ENCODE data around the gene GRK2. TPM values are rescaled to one million over a fixed set of nuclear protein-coding genes. Genes with fewer than 3 reads are reported as not detected.

The GRK2 gene
- total and polyA plus RNA-seq, 5 donors from 2014 or later = 13.2 to 295 (median 25.4) TPM

DNA sequence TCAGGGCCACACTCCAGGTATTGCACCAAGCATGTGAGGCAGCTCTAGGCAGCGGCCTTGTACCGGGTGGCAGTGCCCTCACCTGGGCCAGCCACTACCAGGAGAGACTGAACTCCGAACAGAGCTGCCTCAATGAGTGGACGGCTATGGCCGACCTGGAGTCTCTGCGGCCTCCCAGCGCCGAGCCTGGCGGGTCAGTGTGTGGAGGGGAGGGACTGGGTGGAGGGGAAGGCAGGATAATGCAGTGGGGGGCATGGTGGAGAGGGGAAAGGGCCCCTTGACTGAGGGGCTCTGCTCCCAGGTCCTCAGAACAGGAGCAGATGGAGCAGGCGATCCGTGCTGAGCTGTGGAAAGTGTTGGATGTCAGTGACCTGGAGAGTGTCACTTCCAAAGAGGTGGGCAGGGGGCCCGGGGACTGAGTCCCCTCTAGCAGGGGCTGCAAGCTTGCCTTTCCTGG, 41.3 kb downstream of the GRK2 start:
- H3K4me3 Mint-ChIP-seq = no peak overlapping the region
- H3K36me3 Mint-ChIP-seq = peaks cover 3% of the 10 kb centered on the region
- H3K4me1 ChIP-seq (ENCODE audit: control insufficient read depth, insufficient read depth, low read length, poor library complexity, severe bottlenecking) = peaks cover 34% of the 10 kb centered on the region
- DNase-seq (no peak), ATAC-seq (ENCODE audit: low read depth in 2 of 2) (no peak)
- H3K9me3 Mint-ChIP-seq = no peaks in the 10 kb centered on the region
- H3K4me3 ChIP-seq (ENCODE audit: low read depth, low read length) = no peak overlapping the region
- no peaks in the 10 kb centered on the region for H3K9me3 ChIP-seq (ENCODE audit: control insufficient read depth in 2 of 2, low read length in 2 of 2)
- peaks cover 3 to 40% (median 16%) of the 10 kb centered on the region in 4 donors for H3K4me1 Mint-ChIP-seq
- no peaks in the 10 kb centered on the region for H3K27me3 Mint-ChIP-seq
- H3K36me3 ChIP-seq (ENCODE audit: control insufficient read depth, insufficient read depth, low read length) = no peaks in the 10 kb centered on the region
- H3K27me3 ChIP-seq (ENCODE audit: control insufficient read depth, insufficient read depth, low read length) = no peaks in the 10 kb centered on the region
- H3K27ac ChIP-seq (ENCODE audit: insufficient read depth, low read length, poor library complexity, severe bottlenecking) = no peak overlapping the region
- no peak overlapping the region for H3K27ac Mint-ChIP-seq

DNA sequence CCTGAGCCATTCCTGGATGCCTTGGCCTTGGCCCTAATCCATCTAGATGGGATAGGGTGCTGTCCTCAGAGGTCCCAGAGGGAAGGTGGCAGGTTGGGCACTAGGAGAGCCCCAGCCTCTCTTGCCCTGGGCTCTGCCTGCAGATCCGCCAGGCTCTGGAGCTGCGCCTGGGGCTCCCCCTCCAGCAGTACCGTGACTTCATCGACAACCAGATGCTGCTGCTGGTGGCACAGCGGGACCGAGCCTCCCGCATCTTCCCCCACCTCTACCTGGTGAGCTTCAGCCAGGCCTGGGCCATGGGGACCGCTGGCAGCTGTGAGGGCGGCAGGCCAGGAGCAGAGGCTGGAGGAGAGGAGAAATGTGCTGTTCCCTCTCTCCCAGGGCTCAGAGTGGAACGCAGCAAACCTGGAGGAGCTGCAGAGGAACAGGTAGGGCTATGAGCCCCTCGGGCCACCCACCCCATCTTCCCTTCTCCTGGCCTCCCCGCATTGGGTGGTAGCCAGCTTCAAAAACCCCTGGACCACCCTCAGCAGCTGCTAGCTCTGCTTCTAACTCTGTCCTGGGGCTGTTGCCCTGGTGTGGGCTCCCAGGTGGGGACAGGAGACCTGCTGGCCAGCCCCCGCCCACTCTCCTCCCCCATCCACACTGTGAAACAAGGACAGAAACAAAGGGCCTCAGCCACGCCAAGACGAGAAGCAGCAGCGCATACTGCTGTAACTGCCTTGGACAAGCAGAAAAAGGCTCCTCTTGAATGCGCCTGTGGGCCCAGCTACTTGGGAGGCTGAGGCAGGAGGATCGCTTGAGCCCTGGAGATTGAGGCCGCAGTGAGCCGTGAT, 42.0 kb downstream of the GRK2 start:
- Histone ChIP-seq H3K36me3 (ENCODE audit: control insufficient read depth, insufficient read depth, low read length) (no peaks in the 10 kb centered on the region), H3K4me1 (ENCODE audit: control insufficient read depth, insufficient read depth, low read length, poor library complexity, severe bottlenecking) (peaks cover 34% of the 10 kb centered on the region), H3K4me3 (ENCODE audit: low read depth, low read length) (no peak overlapping the region), H3K9me3 (ENCODE audit: control insufficient read depth in 2 of 2, low read length in 2 of 2) (no peaks in the 10 kb centered on the region), H3K27ac (ENCODE audit: insufficient read depth, low read length, poor library complexity, severe bottlenecking) (no peak overlapping the region), H3K27me3 (ENCODE audit: control insufficient read depth, insufficient read depth, low read length) (no peaks in the 10 kb centered on the region)
- Mint-ChIP-seq H3K9me3 (no peaks in the 10 kb centered on the region), H3K27me3 (no peaks in the 10 kb centered on the region), H3K27ac (no peak overlapping the region), H3K36me3 (peaks cover 3% of the 10 kb centered on the region), H3K4me1 (peaks cover 7 to 42% (median 22%) of the 10 kb centered on the region in 4 donors), H3K4me3 (no peak overlapping the region)
- DNase-seq = no peak
- no peak for ATAC-seq (ENCODE audit: low read depth in 2 of 2)

GRCh38 chr11:67309166-67309565, 42.9 kb downstream of the GRK2 start:
- Histone ChIP-seq H3K4me1 (ENCODE audit: control insufficient read depth, insufficient read depth, low read length, poor library complexity, severe bottlenecking) (peaks cover 38% of the 10 kb centered on the region), H3K27me3 (ENCODE audit: control insufficient read depth, insufficient read depth, low read length) (no peaks in the 10 kb centered on the region), H3K9me3 (ENCODE audit: control insufficient read depth in 2 of 2, low read length in 2 of 2) (no peaks in the 10 kb centered on the region), H3K4me3 (ENCODE audit: low read depth, low read length) (no peak overlapping the region), H3K27ac (ENCODE audit: insufficient read depth, low read length, poor library complexity, severe bottlenecking) (no peak overlapping the region), H3K36me3 (ENCODE audit: control insufficient read depth, insufficient read depth, low read length) (no peaks in the 10 kb centered on the region)
- DNase-seq (no peak), ATAC-seq (ENCODE audit: low read depth in 2 of 2) (no peak)
- Mint-ChIP-seq H3K27me3 (peaks cover 1% of the 10 kb centered on the region), H3K27ac (no peak overlapping the region), H3K4me3 (peak overlapping the region in 1 of 4 donors; percentile 60), H3K9me3 (no peaks in the 10 kb centered on the region), H3K36me3 (peaks cover 3% of the 10 kb centered on the region), H3K4me1 (peaks cover 7 to 50% (median 27%) of the 10 kb centered on the region in 4 donors)

GRCh38 chr11:67309661-67310061, 43.4 kb downstream of the GRK2 start:
- DNase-seq (no peak), ATAC-seq (ENCODE audit: low read depth in 2 of 2) (no peak)
- H3K4me3 Mint-ChIP-seq = peak overlapping the region in 1 of 4 donors; percentile 60
- no peaks in the 10 kb centered on the region for H3K9me3 ChIP-seq (ENCODE audit: control insufficient read depth in 2 of 2, low read length in 2 of 2)
- peaks cover 7 to 50% (median 29%) of the 10 kb centered on the region in 4 donors for H3K4me1 Mint-ChIP-seq
- H3K4me1 ChIP-seq (ENCODE audit: control insufficient read depth, insufficient read depth, low read length, poor library complexity, severe bottlenecking) = peaks cover 35% of the 10 kb centered on the region
- no peaks in the 10 kb centered on the region for H3K36me3 ChIP-seq (ENCODE audit: control insufficient read depth, insufficient read depth, low read length)
- no peak overlapping the region for H3K4me3 ChIP-seq (ENCODE audit: low read depth, low read length)
- H3K27me3 ChIP-seq (ENCODE audit: control insufficient read depth, insufficient read depth, low read length) = no peaks in the 10 kb centered on the region
- H3K27ac ChIP-seq (ENCODE audit: insufficient read depth, low read length, poor library complexity, severe bottlenecking) = no peak overlapping the region
- peaks cover 3% of the 10 kb centered on the region for H3K36me3 Mint-ChIP-seq
- H3K27me3 Mint-ChIP-seq = peaks cover 4% of the 10 kb centered on the region
- peak overlapping the region in 1 of 3 donors; percentile 90 for H3K27ac Mint-ChIP-seq
- no peaks in the 10 kb centered on the region for H3K9me3 Mint-ChIP-seq

DNA sequence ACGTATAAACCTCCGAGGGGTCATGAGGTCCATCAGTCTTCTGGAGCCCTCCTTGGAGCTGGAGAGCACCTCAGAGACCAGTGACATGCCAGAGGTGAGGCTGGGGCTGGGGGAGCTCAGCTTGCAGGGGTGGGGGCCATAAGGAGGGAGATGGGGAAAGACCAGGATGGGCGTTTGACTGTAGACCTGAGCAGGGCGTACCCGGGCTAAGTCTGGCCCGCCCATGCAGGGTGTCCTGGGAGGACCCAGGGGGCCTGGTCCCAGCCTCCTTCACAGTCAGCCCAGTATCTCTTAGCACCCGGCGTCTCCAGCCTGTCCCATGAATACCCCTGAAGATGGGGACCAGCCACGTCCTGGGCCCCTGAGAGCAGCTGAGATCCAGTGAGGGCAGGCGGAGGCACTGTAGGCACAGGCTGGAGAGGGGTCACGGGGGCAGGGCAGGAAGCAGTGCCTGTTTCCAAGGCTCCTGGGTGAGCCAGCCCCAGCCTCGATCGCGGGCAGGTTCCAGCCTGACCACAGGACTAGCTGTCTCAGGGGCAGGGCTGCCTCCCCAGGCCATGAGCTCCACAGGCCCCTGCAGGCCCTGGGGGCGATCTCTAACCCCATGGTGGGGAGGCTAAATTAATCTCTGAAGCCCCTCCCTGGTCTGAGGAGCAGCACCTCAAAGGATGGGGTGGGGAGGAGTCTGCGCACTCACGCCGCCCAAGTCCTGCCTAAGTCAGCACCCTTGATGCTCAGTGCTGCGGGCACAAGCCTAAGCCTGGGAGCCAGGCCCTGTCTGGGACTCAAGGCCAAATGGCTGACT, 44.2 kb downstream of the GRK2 start:
- peaks cover 4% of the 10 kb centered on the region for H3K27me3 Mint-ChIP-seq
- H3K27ac Mint-ChIP-seq = no peak overlapping the region
- H3K9me3 Mint-ChIP-seq = no peaks in the 10 kb centered on the region
- Histone ChIP-seq H3K27ac (ENCODE audit: insufficient read depth, low read length, poor library complexity, severe bottlenecking) (no peak overlapping the region), H3K27me3 (ENCODE audit: control insufficient read depth, insufficient read depth, low read length) (no peaks in the 10 kb centered on the region), H3K4me3 (ENCODE audit: low read depth, low read length) (no peak overlapping the region), H3K4me1 (ENCODE audit: control insufficient read depth, insufficient read depth, low read length, poor library complexity, severe bottlenecking) (peaks cover 32% of the 10 kb centered on the region), H3K36me3 (ENCODE audit: control insufficient read depth, insufficient read depth, low read length) (no peaks in the 10 kb centered on the region), H3K9me3 (ENCODE audit: control insufficient read depth in 2 of 2, low read length in 2 of 2) (no peaks in the 10 kb centered on the region)
- peaks cover 3% of the 10 kb centered on the region for H3K36me3 Mint-ChIP-seq
- DNase-seq = no peak
- ATAC-seq (ENCODE audit: low read depth in 2 of 2) = no peak
- H3K4me3 Mint-ChIP-seq = peak overlapping the region in 1 of 4 donors; percentile 25
- peaks cover 7 to 49% (median 29%) of the 10 kb centered on the region in 4 donors for H3K4me1 Mint-ChIP-seq

DNA sequence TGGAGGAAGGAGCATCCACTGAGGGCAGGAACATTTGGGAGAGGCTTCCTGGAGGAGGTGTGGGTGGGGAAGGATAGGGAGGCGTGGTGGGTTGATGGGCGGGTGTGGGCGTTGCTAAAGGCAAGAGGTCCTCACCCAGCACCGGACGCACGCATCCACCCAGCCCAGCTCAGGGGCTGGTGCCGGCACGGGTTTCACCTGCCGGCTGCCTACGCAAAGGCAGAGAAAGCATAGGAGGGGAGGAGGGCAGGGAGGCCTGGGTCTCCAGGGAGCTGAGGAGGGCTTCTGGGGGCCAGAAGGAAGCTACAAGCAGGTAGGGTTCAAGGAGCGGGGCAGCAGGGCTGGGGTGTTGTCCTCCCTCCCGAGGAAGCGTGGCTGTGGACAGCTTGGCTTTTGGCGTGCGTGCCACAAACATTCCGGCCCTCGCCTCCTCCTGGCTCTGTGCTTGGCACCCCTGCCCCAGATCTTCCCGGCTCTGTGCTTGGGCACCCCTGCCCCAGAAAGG, 44.8 kb downstream of the GRK2 start:
- Histone ChIP-seq H3K9me3 (ENCODE audit: control insufficient read depth in 2 of 2, low read length in 2 of 2) (no peaks in the 10 kb centered on the region), H3K4me1 (ENCODE audit: control insufficient read depth, insufficient read depth, low read length, poor library complexity, severe bottlenecking) (peaks cover 32% of the 10 kb centered on the region), H3K36me3 (ENCODE audit: control insufficient read depth, insufficient read depth, low read length) (no peaks in the 10 kb centered on the region), H3K4me3 (ENCODE audit: low read depth, low read length) (no peak overlapping the region), H3K27me3 (ENCODE audit: control insufficient read depth, insufficient read depth, low read length) (no peaks in the 10 kb centered on the region), H3K27ac (ENCODE audit: insufficient read depth, low read length, poor library complexity, severe bottlenecking) (no peak overlapping the region)
- peak overlapping the region in 1 of 4 donors; percentile 49 for H3K4me3 Mint-ChIP-seq
- H3K36me3 Mint-ChIP-seq = no peaks in the 10 kb centered on the region
- H3K9me3 Mint-ChIP-seq = no peaks in the 10 kb centered on the region
- peak overlapping the region in 1 of 3 donors; percentile 9 for H3K27ac Mint-ChIP-seq
- H3K4me1 Mint-ChIP-seq = peaks cover 7 to 49% (median 28%) of the 10 kb centered on the region in 4 donors
- peaks cover 4% of the 10 kb centered on the region for H3K27me3 Mint-ChIP-seq
- ATAC-seq (ENCODE audit: low read depth in 2 of 2) = no peak
- DNase-seq = no peak

DNA sequence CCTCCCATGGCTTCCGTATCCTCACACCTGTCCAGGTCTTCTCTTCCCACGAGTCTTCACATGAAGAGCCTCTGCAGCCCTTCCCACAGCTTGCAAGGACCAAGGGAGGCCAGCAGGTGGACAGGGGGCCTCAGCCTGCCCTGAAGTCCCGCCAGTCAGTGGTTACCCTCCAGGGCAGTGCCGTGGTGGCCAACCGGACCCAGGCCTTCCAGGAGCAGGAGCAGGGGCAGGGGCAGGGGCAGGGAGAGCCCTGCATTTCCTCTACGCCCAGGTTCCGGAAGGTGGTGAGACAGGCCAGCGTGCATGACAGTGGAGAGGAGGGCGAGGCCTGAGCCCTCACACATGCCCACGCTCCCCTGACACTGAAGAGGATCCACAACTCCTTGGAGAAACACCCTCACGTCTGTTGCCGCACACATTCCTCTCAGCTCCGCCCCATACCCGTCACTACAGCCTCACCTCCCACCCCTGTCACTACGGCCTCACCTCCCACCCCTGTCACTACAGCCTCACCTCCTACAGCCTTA, 45.3 kb downstream of the GRK2 start:
- ATAC-seq (ENCODE audit: low read depth in 2 of 2) = no peak
- DNase-seq = no peak
- no peaks in the 10 kb centered on the region for H3K27me3 ChIP-seq (ENCODE audit: control insufficient read depth, insufficient read depth, low read length)
- Mint-ChIP-seq H3K9me3 (no peaks in the 10 kb centered on the region), H3K36me3 (no peaks in the 10 kb centered on the region), H3K27ac (peak overlapping the region; percentile 9 to 92 (median 85)), H3K4me3 (peak overlapping the region in 2 of 4 donors; percentile 15 to 49), H3K4me1 (peaks cover 7 to 46% (median 29%) of the 10 kb centered on the region in 4 donors), H3K27me3 (peaks cover 4% of the 10 kb centered on the region)
- no peaks in the 10 kb centered on the region for H3K36me3 ChIP-seq (ENCODE audit: control insufficient read depth, insufficient read depth, low read length)
- H3K27ac ChIP-seq (ENCODE audit: insufficient read depth, low read length, poor library complexity, severe bottlenecking) = peak overlapping the region; percentile 66
- no peak overlapping the region for H3K4me3 ChIP-seq (ENCODE audit: low read depth, low read length)
- H3K4me1 ChIP-seq (ENCODE audit: control insufficient read depth, insufficient read depth, low read length, poor library complexity, severe bottlenecking) = peaks cover 32% of the 10 kb centered on the region
- no peaks in the 10 kb centered on the region for H3K9me3 ChIP-seq (ENCODE audit: control insufficient read depth in 2 of 2, low read length in 2 of 2)

Data from CD4-positive, CD25-positive, alpha-beta regulatory T cell (primary cell).